Measurements from ENCODE around the gene OPA3.

The OPA3 gene

GRCh38 chr19:45489216-45489855 is 95.3 kb downstream of the OPA3 start:
- H3K36me3 ChIP-seq (ENCODE audit: control insufficient read depth in 5 of 5, insufficient read depth in 5 of 5, low read length in 5 of 5), result peaks cover 0 to 3% (median 0%) of the 10 kb centered on the region in 5 donors
- H3K4me3 ChIP-seq (ENCODE audit: low read depth in 1 of 5, low read length in 5 of 5), result no peak overlapping the region
- no peaks in the 10 kb centered on the region for H3K9me3 ChIP-seq (ENCODE audit: control insufficient read depth in 5 of 5, low read length in 5 of 5)
- H3K27ac ChIP-seq (ENCODE audit: low read depth, low read length), result no peak overlapping the region
- peaks cover 0 to 4% (median 0%) of the 10 kb centered on the region in 5 donors for H3K27me3 ChIP-seq (ENCODE audit: control insufficient read depth in 5 of 5, insufficient read depth in 4 of 5, low read length in 5 of 5)
- H3K4me1 ChIP-seq (ENCODE audit: control insufficient read depth in 5 of 5, insufficient read depth in 5 of 5, low read length in 5 of 5), result peaks cover 0 to 21% (median 17%) of the 10 kb centered on the region in 5 donors
- no peak overlapping the region for H3K9ac ChIP-seq (ENCODE audit: low read length in 5 of 5)

DNA sequence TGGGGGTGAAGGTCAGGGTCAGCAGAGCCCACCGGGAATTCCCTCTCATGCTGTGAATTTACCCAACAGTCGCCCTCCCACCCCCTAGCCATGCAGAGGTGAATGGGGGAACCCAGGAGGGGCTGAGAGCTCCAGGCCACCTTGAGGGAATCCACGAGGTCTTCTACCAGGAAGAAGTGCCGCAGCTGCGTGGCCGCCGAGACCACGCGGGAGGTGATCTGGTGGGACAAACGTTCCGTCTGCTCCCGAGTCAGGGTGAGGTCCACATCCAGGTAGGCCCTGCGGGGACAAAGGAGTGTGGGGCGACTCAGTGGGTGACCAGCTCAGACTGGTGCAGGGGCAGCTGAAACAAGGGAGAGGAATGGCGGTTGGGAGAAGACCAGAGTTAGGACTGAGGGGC is 95.9 kb downstream of the OPA3 start:
- H3K27ac ChIP-seq (ENCODE audit: low read depth, low read length), result no peak overlapping the region
- H3K4me3 ChIP-seq (ENCODE audit: low read depth in 1 of 5, low read length in 5 of 5), result no peak overlapping the region
- no peaks in the 10 kb centered on the region for H3K9me3 ChIP-seq (ENCODE audit: control insufficient read depth in 5 of 5, low read length in 5 of 5)
- H3K4me1 ChIP-seq (ENCODE audit: control insufficient read depth in 5 of 5, insufficient read depth in 5 of 5, low read length in 5 of 5), result peaks cover 0 to 21% (median 17%) of the 10 kb centered on the region in 5 donors
- no peak overlapping the region for H3K9ac ChIP-seq (ENCODE audit: low read length in 5 of 5)
- H3K36me3 ChIP-seq (ENCODE audit: control insufficient read depth in 5 of 5, insufficient read depth in 5 of 5, low read length in 5 of 5), result peaks cover 0 to 3% (median 0%) of the 10 kb centered on the region in 5 donors
- H3K27me3 ChIP-seq (ENCODE audit: control insufficient read depth in 5 of 5, insufficient read depth in 4 of 5, low read length in 5 of 5), result peaks cover 0 to 2% (median 0%) of the 10 kb centered on the region in 5 donors

DNA sequence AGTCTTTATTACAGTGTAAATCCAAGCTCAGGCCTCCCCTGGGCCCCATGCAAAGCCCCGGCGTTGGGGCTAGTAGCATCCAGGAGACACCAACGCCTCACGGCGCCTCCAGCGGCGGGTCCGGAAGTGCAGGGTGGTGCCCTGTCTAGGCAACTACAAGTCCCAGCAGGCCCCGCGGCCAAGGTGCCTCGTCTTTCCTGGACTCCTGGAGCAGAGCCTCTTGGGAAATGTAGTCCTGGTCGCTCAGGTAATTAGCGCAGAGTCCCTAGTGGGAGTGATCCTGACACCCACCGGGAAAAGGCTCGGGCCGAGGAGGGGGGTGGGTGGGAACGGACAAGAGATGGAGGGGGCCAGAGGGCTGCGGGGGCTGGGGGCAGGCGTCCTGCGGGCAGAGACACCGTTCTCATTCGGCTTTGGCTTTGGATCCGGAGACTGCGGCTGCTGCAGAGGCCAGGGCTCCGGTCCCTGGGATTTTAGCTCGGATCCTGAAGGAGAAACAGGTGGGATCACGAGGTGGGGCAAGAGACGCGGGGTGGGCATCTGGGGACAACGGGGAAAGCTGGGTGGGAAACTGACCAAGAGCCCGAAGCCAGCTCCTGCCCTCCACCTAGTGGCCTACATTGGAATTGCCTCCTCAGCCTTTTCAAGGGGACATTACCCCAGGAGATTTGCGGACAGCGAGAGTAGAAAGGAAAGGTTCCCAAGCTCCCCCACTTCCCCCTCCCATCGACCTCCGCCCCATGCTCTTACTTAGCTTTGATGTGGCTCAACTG is 99.1 kb downstream of the OPA3 start:
- Histone ChIP-seq H3K9me3 (ENCODE audit: control insufficient read depth in 5 of 5, low read length in 5 of 5) (no peaks in the 10 kb centered on the region), H3K27me3 (ENCODE audit: control insufficient read depth in 5 of 5, insufficient read depth in 4 of 5, low read length in 5 of 5) (no peaks in the 10 kb centered on the region), H3K27ac (ENCODE audit: low read depth, low read length) (peak overlapping the region; percentile 67), H3K4me3 (ENCODE audit: low read depth in 1 of 5, low read length in 5 of 5) (peak overlapping the region; percentile 64 to 74 (median 71)), H3K9ac (ENCODE audit: low read length in 5 of 5) (peak overlapping the region in 4 of 5 donors; percentile 16 to 61 (median 24)), H3K4me1 (ENCODE audit: control insufficient read depth in 5 of 5, insufficient read depth in 5 of 5, low read length in 5 of 5) (peaks cover 0 to 7% (median 3%) of the 10 kb centered on the region in 5 donors), H3K36me3 (ENCODE audit: control insufficient read depth in 5 of 5, insufficient read depth in 5 of 5, low read length in 5 of 5) (peaks cover 0 to 3% (median 0%) of the 10 kb centered on the region in 5 donors)

DNA sequence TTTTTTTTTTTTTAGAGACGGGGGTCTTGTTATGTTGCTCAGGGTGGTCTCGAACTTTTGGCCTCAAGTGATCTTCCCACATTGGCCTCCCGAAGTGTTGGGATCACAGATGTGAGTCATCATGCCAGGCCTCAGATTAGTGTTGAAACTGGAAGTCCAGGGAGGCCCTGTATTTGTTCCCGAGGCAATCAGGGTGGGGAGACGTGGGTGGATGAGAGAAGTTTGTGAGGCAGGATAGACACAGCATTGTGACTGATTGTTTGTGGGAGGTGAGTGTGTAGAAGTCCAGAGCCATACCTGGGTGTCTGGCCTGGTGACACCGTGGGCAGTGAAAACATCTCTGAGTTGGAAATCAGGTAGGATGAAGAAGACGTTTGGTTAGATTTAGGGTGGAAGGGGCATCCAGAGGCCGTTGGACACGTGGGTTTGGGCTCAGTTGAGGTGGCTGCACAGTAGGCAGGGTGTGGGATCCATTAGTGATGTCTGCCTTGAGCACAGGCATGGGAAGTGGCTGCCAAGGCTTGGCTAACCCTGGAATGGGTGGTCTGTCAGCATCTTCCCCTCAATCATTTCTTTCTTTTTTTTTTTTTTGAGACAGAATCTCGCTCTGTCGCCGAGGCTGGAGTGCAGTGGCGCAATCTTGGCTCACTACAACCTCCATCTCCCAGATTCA is 100.2 kb downstream of the OPA3 start:
- H3K4me3 ChIP-seq (ENCODE audit: low read depth in 1 of 5, low read length in 5 of 5), result no peak overlapping the region
- H3K27ac ChIP-seq (ENCODE audit: low read depth, low read length), result no peak overlapping the region
- H3K27me3 ChIP-seq (ENCODE audit: control insufficient read depth in 5 of 5, insufficient read depth in 4 of 5, low read length in 5 of 5), result no peaks in the 10 kb centered on the region
- H3K9ac ChIP-seq (ENCODE audit: low read length in 5 of 5), result no peak overlapping the region
- peaks cover 0 to 7% (median 3%) of the 10 kb centered on the region in 5 donors for H3K4me1 ChIP-seq (ENCODE audit: control insufficient read depth in 5 of 5, insufficient read depth in 5 of 5, low read length in 5 of 5)
- H3K9me3 ChIP-seq (ENCODE audit: control insufficient read depth in 5 of 5, low read length in 5 of 5), result no peaks in the 10 kb centered on the region
- H3K36me3 ChIP-seq (ENCODE audit: control insufficient read depth in 5 of 5, insufficient read depth in 5 of 5, low read length in 5 of 5), result peaks cover 0 to 3% (median 0%) of the 10 kb centered on the region in 5 donors

DNA sequence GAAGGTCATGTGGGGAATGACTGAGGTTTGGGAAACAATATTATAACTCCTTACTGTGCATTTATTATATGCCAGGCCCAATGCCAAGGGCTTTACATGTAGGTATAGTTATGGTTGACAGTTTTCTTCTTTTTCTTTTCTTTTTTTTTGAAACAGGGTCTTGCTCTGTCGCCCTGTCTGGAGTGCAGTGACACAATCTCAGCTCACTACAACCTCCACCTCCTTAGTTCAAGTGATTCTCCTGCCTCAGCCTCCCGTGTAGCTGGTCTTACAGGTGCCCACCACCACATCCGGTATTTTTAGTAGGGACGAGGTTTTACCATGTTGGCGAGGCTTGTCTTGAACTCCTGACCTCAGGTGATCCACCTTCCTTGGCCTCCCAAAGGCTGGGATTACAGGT is 101.6 kb downstream of the OPA3 start:
- Histone ChIP-seq H3K9ac (ENCODE audit: low read length in 5 of 5) (no peak overlapping the region), H3K27me3 (ENCODE audit: control insufficient read depth in 5 of 5, insufficient read depth in 4 of 5, low read length in 5 of 5) (no peaks in the 10 kb centered on the region), H3K4me1 (ENCODE audit: control insufficient read depth in 5 of 5, insufficient read depth in 5 of 5, low read length in 5 of 5) (peaks cover 0 to 14% (median 10%) of the 10 kb centered on the region in 5 donors)

GRCh38 chr19:45478454-45479238 is 106.0 kb downstream of the OPA3 start:
- Histone ChIP-seq H3K27me3 (ENCODE audit: control insufficient read depth in 5 of 5, insufficient read depth in 4 of 5, low read length in 5 of 5) (peaks cover 0 to 3% (median 0%) of the 10 kb centered on the region in 5 donors), H3K4me3 (ENCODE audit: low read depth in 1 of 5, low read length in 5 of 5) (peak overlapping the region; percentile 63 to 87 (median 68)), H3K36me3 (ENCODE audit: control insufficient read depth in 5 of 5, insufficient read depth in 5 of 5, low read length in 5 of 5) (peaks cover 0 to 3% (median 0%) of the 10 kb centered on the region in 5 donors), H3K4me1 (ENCODE audit: control insufficient read depth in 5 of 5, insufficient read depth in 5 of 5, low read length in 5 of 5) (peaks cover 1 to 14% (median 9%) of the 10 kb centered on the region in 5 donors), H3K9ac (ENCODE audit: low read length in 5 of 5) (peak overlapping the region; percentile 67 to 98 (median 87)), H3K9me3 (ENCODE audit: control insufficient read depth in 5 of 5, low read length in 5 of 5) (no peaks in the 10 kb centered on the region), H3K27ac (ENCODE audit: low read depth, low read length) (peak overlapping the region; percentile 99)

More for the DNA sequence above, 101.6 kb downstream of the OPA3 start:
- Histone ChIP-seq H3K4me3 (ENCODE audit: low read depth in 1 of 5, low read length in 5 of 5) (no peak overlapping the region), H3K9me3 (ENCODE audit: control insufficient read depth in 5 of 5, low read length in 5 of 5) (no peaks in the 10 kb centered on the region), H3K36me3 (ENCODE audit: control insufficient read depth in 5 of 5, insufficient read depth in 5 of 5, low read length in 5 of 5) (no peaks in the 10 kb centered on the region), H3K27ac (ENCODE audit: low read depth, low read length) (no peak overlapping the region)

DNA sequence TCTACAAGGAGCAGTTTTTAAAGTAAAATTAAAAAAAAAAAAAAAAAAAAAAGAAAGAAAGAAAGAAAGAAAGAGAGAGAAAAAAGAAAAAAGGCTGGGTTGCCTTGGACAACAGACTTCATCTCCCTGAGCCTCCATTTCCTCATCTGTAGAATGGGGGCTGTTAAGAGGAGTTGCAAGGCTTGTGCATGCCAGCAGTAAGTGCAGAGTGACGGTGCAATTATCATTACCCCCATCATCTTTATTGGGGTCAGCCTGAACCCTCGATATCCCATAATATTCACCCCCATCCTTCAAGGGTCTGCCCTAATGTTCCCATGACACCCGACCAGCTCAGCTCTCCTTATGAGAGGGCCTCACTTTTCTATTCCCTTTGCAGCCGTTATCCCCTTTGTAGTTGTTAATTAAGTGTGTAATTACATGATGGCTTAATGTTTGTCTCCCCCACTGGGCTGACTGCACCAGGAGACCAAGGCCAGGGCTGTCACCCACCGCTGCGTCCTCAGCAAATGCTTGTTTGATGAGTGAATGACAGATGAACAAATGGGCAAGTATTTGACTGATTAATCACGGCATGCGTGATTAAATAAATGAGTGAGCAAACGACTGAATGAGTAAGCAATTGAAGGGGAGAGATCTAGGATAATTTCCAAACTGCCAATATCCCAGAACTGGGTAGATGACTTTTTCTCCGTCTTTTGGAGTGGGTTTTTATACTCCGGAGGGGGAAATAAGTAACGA is 106.7 kb downstream of the OPA3 start:
- Histone ChIP-seq H3K27ac (ENCODE audit: low read depth, low read length) (peak overlapping the region; percentile 99), H3K4me1 (ENCODE audit: control insufficient read depth in 5 of 5, insufficient read depth in 5 of 5, low read length in 5 of 5) (peaks cover 1 to 14% (median 9%) of the 10 kb centered on the region in 5 donors), H3K9ac (ENCODE audit: low read length in 5 of 5) (peak overlapping the region in 4 of 5 donors; percentile 67 to 98 (median 92)), H3K9me3 (ENCODE audit: control insufficient read depth in 5 of 5, low read length in 5 of 5) (no peaks in the 10 kb centered on the region), H3K36me3 (ENCODE audit: control insufficient read depth in 5 of 5, insufficient read depth in 5 of 5, low read length in 5 of 5) (peaks cover 0 to 5% (median 1%) of the 10 kb centered on the region in 5 donors), H3K27me3 (ENCODE audit: control insufficient read depth in 5 of 5, insufficient read depth in 4 of 5, low read length in 5 of 5) (peaks cover 0 to 4% (median 0%) of the 10 kb centered on the region in 5 donors), H3K4me3 (ENCODE audit: low read depth in 1 of 5, low read length in 5 of 5) (peak overlapping the region; percentile 63 to 87 (median 68))
